SH-SY5Y (cell line): Measurements from ENCODE around the gene AKAP6.

Experiments
- GATA2 ChIP-seq: IDR thresholded peaks from 2 replicates; pipeline ENCODE4 v1.6.1; 2011; ENCODE audit warnings: mild to moderate bottlenecking, low read depth, low read length
- GATA3 ChIP-seq: IDR thresholded peaks from 2 replicates; pipeline ENCODE4 v1.6.1; 2011; ENCODE audit warnings: low read depth, mild to moderate bottlenecking, low read length, moderate library complexity

- no peak for TF ChIP-seq GATA2
- no peak for TF ChIP-seq GATA3
Observed at GRCh38 chr14:32552766-32553165, 223.7 kb downstream of the AKAP6 start.
